GM12878 (cell line): ENCODE results near the gene KLHL35. TPM values are rescaled to one million over a fixed set of nuclear protein-coding genes. Genes with fewer than 3 reads are reported as not detected.

Experiments
- ATAC-seq: fragments of 200-7000 bp; cut with Tn5 transposase; 3 replicates; pipeline ENCODE4 v1.9.1; 2020; ENCODE audit warnings: mild to moderate bottlenecking, moderate library complexity
- BruUV-seq: library from RNA; stranded (reverse); fragments of 400-500 nt; replicated peaks from 2 replicates; lab custom pipeline; 2021; lab: Mats Ljungman, UMichigan
- CTCF ChIA-PET: fragments of 300-600 bp; sonication (Branson Sonifier 250); formaldehyde crosslinking; extraction: SDS; loops from one replicate; lab custom pipeline; 2021; ENCODE audit warnings: inconsistent platforms; lab: Yijun Ruan, JAX
- POLR2A ChIA-PET: fragments of 350-600 bp; formaldehyde crosslinking; extraction: SDS; loops from one replicate; lab custom pipeline; 2021; ENCODE audit warnings: inconsistent platforms; lab: Charles Lee
- RAD21 ChIA-PET: fragments of 300-600 bp; sonication (Branson Sonifier 250); formaldehyde crosslinking; loops from one replicate; lab custom pipeline; 2023; ENCODE audit warnings: antibody characterized with exemption; ENCODE audit not compliant: unreplicated experiment; lab: Charles Lee
- SMC1A ChIA-PET: fragments of 300-600 bp; sonication (Branson Sonifier 250); formaldehyde crosslinking; loops from one replicate; lab custom pipeline; 2023; ENCODE audit not compliant: unreplicated experiment, uncharacterized antibody; lab: Charles Lee
- DNase-seq: peaks from one replicate; pipeline ENCODE4 v3.0.0-alpha.2; 2011; ENCODE audit warnings: low read depth, low spot score
- FAIRE-seq: peaks from 3 replicates; lab custom pipeline; 2011; peaks lifted over from hg19 to GRCh38; lab: Jason Lieb, UNC
- H2AFZ ChIP-seq: 2 replicates; pipeline ENCODE4 v1.6.0; 2011; ENCODE audit warnings: low read depth, low read length, control low read depth; ENCODE audit not compliant: control insufficient read depth
- H3K27ac ChIP-seq: 2 replicates; pipeline ENCODE4 v1.5.1; 2011; ENCODE audit warnings: control low read depth; ENCODE audit not compliant: control insufficient read depth, insufficient read depth
- H3K27me3 ChIP-seq, 2 experiments: replicated peaks in 1 of 2; 2 replicates each; pipeline versions ENCODE4 v1.6.0 to v1.6.1; 2011; ENCODE audit warnings: low read length in 1 of 2; ENCODE audit not compliant: control insufficient read depth in 2 of 2, insufficient read depth in 2 of 2
- H3K36me3 ChIP-seq, 2 experiments: 2 replicates each; pipeline ENCODE4 v1.5.1; 2011; ENCODE audit warnings: low read length in 1 of 2; ENCODE audit not compliant: control insufficient read depth in 2 of 2, insufficient read depth in 2 of 2
- H3K4me1 ChIP-seq: 2 replicates; pipeline ENCODE4 v1.6.1; 2011; ENCODE audit warnings: mild to moderate bottlenecking, low read length, moderate library complexity, mixed read lengths; ENCODE audit not compliant: control insufficient read depth, insufficient read depth
- H3K4me2 ChIP-seq: 2 replicates; pipeline ENCODE4 v1.6.0; 2011; ENCODE audit warnings: control low read depth; ENCODE audit not compliant: control insufficient read depth, insufficient read depth
- H3K4me3 ChIP-seq: fragments of 200-600 bp; sonication (generic); 2 replicates; pipeline ENCODE4 v1.5.1; 2016
- H3K79me2 ChIP-seq: 2 replicates; pipeline ENCODE4 v1.6.0; 2011; ENCODE audit warnings: low read length; ENCODE audit not compliant: control insufficient read depth, insufficient read depth
- H3K9ac ChIP-seq: 2 replicates; pipeline ENCODE4 v1.8.0; 2011; ENCODE audit warnings: low read length, control low read depth, mixed read lengths; ENCODE audit not compliant: control insufficient read depth, insufficient read depth
- H3K9me3 ChIP-seq: replicated peaks from 3 replicates; pipeline ENCODE4 v1.5.1; 2011; ENCODE audit warnings: mild to moderate bottlenecking, low read length; ENCODE audit not compliant: control insufficient read depth, insufficient read depth
- H4K20me1 ChIP-seq: 2 replicates; pipeline ENCODE4 v1.6.0; 2011; ENCODE audit not compliant: control insufficient read depth, insufficient read depth
- ZSCAN29 ChIP-seq: fragments of 450-650 bp; IDR thresholded peaks from 2 replicates; pipeline ENCODE4 v1.6.1; 2017; ENCODE audit warnings: mild to moderate bottlenecking, moderate library complexity
- WGBS: methylation state at CpG from one replicate; pipeline ENCODE4 v1.1.6; 2016; ENCODE audit warnings: low lambda C conversion rate; ENCODE audit not compliant: insufficient replicate concordance, insufficient coverage; ENCODE audit errors: missing lambda C conversion rate; 5-methylcytosine and 5-hydroxymethylcytosine counted together
- in situ Hi-C: fragments of 300-500 bp; cut with MboI; formaldehyde crosslinking; loops from 9 replicates; pipeline ENCODE4 v1.14.3; 2018; ENCODE audit warnings: mixed read lengths
- intact Hi-C: fragments of 100-400 bp; cut with micrococcal nuclease; formaldehyde crosslinking; loops from one replicate; pipeline ENCODE4 v1.14.2; 2022; ENCODE audit not compliant: unreplicated experiment
- polyA plus RNA-seq, 11 experiments: library from polyadenylated mRNA; depleted of rRNA in 4 of 11; unstranded in 6 of 11; stranded (reverse) in 5 of 11; fragments of >200 nt; fragmentation: Nextera tagmentation in 4 of 11; fragmentation: Illumina TruSeq in 1 of 11; extraction: Ambion mirVana in 4 of 11; extraction: Trizol in 1 of 11; gene quantifications; 1 replicate in 1 of 11; 2 replicates in 10 of 11; pipeline versions ENCODE4 v1.2.1 to v1.2.3, GENCODE V29; 2011 to 2016; ENCODE audit warnings: inconsistent platforms in 2 of 11, missing spikeins in 2 of 11, low read depth in 1 of 11
- total RNA-seq, 4 experiments: library from RNA; depleted of rRNA in 3 of 4; stranded (reverse); fragments of >200 nt in 3 of 4; fragmentation: Illumina TruSeq in 1 of 4; extraction: Trizol in 1 of 4; gene quantifications; 2 replicates each; pipeline versions ENCODE4 v1.2.1 to v1.2.3, GENCODE V29; 2013 to 2021
- TF ChIP-seq, protein P1 (sequence below): fragments of 450-650 bp; IDR thresholded peaks from 2 replicates; pipeline ENCODE4 v1.6.1; 2017; ENCODE audit warnings: mild to moderate bottlenecking

Gene KLHL35
- total and polyA plus RNA-seq, 10 of the 15 experiments (the other 5 are each of a cell fraction or from before 2014, with no cell fraction given) = 0.04 to 0.34 (median 0.13) TPM; not detected in 1

GRCh38 chr11:75471176-75471973 lies 38.4 kb upstream of the KLHL35 start:
- no peaks in the 10 kb centered on the region for H3K27me3 ChIP-seq
- in situ Hi-C loops (no loop called here), intact Hi-C loops (no loop called here)
- ChIA-PET CTCF (interaction anchor here (1.3 kb wide), 1 partner anchor 49 kb away, joined by 3 read pairs; no protein-coding TSS in a partner anchor), SMC1A (interaction anchor here (1.2 to 3.2 kb wide), 2 partner anchors 47 to 56 kb away, joined by 3 to 8 read pairs; no protein-coding TSS in a partner anchor), POLR2A (no interaction called here), RAD21 (no interaction called here)
- H3K9ac ChIP-seq = no peak overlapping the region
- BruUV-seq = no TSS peak
- H3K4me1 ChIP-seq = peaks cover 10% of the 10 kb centered on the region
- no peak for TF ChIP-seq ZSCAN29
- TF ChIP-seq, protein P1, sequence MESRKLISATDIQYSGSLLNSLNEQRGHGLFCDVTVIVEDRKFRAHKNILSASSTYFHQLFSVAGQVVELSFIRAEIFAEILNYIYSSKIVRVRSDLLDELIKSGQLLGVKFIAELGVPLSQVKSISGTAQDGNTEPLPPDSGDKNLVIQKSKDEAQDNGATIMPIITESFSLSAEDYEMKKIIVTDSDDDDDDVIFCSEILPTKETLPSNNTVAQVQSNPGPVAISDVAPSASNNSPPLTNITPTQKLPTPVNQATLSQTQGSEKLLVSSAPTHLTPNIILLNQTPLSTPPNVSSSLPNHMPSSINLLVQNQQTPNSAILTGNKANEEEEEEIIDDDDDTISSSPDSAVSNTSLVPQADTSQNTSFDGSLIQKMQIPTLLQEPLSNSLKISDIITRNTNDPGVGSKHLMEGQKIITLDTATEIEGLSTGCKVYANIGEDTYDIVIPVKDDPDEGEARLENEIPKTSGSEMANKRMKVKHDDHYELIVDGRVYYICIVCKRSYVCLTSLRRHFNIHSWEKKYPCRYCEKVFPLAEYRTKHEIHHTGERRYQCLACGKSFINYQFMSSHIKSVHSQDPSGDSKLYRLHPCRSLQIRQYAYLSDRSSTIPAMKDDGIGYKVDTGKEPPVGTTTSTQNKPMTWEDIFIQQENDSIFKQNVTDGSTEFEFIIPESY = no peak
- no peaks in the 10 kb centered on the region for H3K9me3 ChIP-seq
- H3K4me2 ChIP-seq = no peak overlapping the region
- H3K79me2 ChIP-seq = no peaks in the 10 kb centered on the region
- ATAC-seq = no peak
- no peak overlapping the region for H3K27ac ChIP-seq
- H3K4me3 ChIP-seq = no peak overlapping the region
- H4K20me1 ChIP-seq = no peaks in the 10 kb centered on the region
- no peaks in the 10 kb centered on the region; a peak in 1 of 4 replicates for H3K36me3 ChIP-seq
- DNase-seq = no peak
- whole genome bisulfite sequencing = 27% methylated on average over 7 of the region's 7 CpGs
- no peak for FAIRE-seq
- no peak overlapping the region for H2AFZ ChIP-seq
